H4 (cell line): Measurements from ENCODE around the gene FYN. TPM values are rescaled to one million over a fixed set of nuclear protein-coding genes. Genes with fewer than 3 reads are reported as not detected.
"Not testable (repeated sequence)": the region's sequence is repeated elsewhere in the genome, so short reads cannot be mapped to it uniquely, and the experiment has no call there.

ENCODE experiments used
- DNase-seq: peaks from one replicate; pipeline ENCODE4 v3.0.0-alpha.2; 2015; ENCODE audit warnings: low spot score
- total RNA-seq: library from RNA; depleted of rRNA; stranded (reverse); fragments of >200 nt; shearing (Covaris generic); gene quantifications from 2 replicates; pipeline ENCODE4 v1.2.3, GENCODE V29; 2014

Gene FYN
- total RNA-seq, 1 experiment from 2014 or later, result 19.9 TPM

GRCh38 chr6:111660531-111660930, 212.7 kb downstream of the FYN start:
- DNase-seq, result no peak

- DNase-seq, result no peak
Observed at GRCh38 chr6:111658462-111659154, 214.6 kb downstream of the FYN start.

- DNase-seq, result no peak
Observed at GRCh38 chr6:111657146-111657545, 216.1 kb downstream of the FYN start.

- no peak for DNase-seq
Observed at GRCh38 chr6:111653979-111654378, 219.3 kb downstream of the FYN start.

GRCh38 chr6:111653434-111653833, 219.8 kb downstream of the FYN start:
- DNase-seq, result no peak

- no peak for DNase-seq
Observed at GRCh38 chr6:111652156-111652555, 221.1 kb downstream of the FYN start.

GRCh38 chr6:111651185-111652034, 221.8 kb downstream of the FYN start:
- DNase-seq, result no peak

- DNase-seq, result no peak
Observed at GRCh38 chr6:111650049-111650448, 223.2 kb downstream of the FYN start.

GRCh38 chr6:111648100-111648499, 225.2 kb downstream of the FYN start:
- no peak for DNase-seq

- DNase-seq, result no peak
Observed at GRCh38 chr6:111646942-111647341, 226.3 kb downstream of the FYN start.

- no peak for DNase-seq
Observed at GRCh38 chr6:111646034-111646433, 227.2 kb downstream of the FYN start.

- no peak for DNase-seq
Observed at GRCh38 chr6:111644893-111645430, 228.3 kb downstream of the FYN start.

- DNase-seq, result peak; percentile 50
Observed at GRCh38 chr6:111642463-111643158, 230.6 kb downstream of the FYN start.

- DNase-seq, result no peak
Observed at GRCh38 chr6:111639266-111639665, 234.0 kb downstream of the FYN start.

GRCh38 chr6:111634981-111635380, 238.3 kb downstream of the FYN start:
- not testable (repeated sequence) for DNase-seq

- DNase-seq, result no peak
Observed at GRCh38 chr6:111633822-111634221, 239.4 kb downstream of the FYN start.

GRCh38 chr6:111632468-111633247, 240.6 kb downstream of the FYN start:
- DNase-seq, result no peak

GRCh38 chr6:111631903-111632460, 241.3 kb downstream of the FYN start:
- DNase-seq, result no peak

- no peak for DNase-seq
Observed at GRCh38 chr6:111631018-111631417, 242.2 kb downstream of the FYN start.

- no peak for DNase-seq
Observed at GRCh38 chr6:111628142-111628850, 245.0 kb downstream of the FYN start.
